BE2C (cell line): ENCODE results near the gene PKN3.

ENCODE experiments used
- DNase-seq: peaks from one replicate; pipeline ENCODE4 v3.0.0-alpha.2; 2020
- H3K27me3 ChIP-seq: fragments of 250-450 bp; sonication (Bioruptor Pico); 2 replicates; pipeline ENCODE4 v1.5.1; 2020; ENCODE audit warnings: mild to moderate bottlenecking
- H3K36me3 ChIP-seq: fragments of 250-450 bp; sonication (Bioruptor Pico); 2 replicates; pipeline ENCODE4 v1.5.1; 2020; ENCODE audit warnings: mild to moderate bottlenecking
- H3K4me1 ChIP-seq: fragments of 250-450 bp; sonication (Bioruptor Pico); 2 replicates; pipeline ENCODE4 v1.5.1; 2020
- H3K4me3 ChIP-seq: 2 replicates; pipeline ENCODE4 v1.5.1; 2011; ENCODE audit warnings: low read depth, low read length
- H3K9me3 ChIP-seq: fragments of 250-450 bp; sonication (Bioruptor Pico); 2 replicates; pipeline ENCODE4 v1.5.1; 2020
- CTCF ChIP-seq: IDR thresholded peaks from 2 replicates; pipeline ENCODE4 v1.5.1; 2012; ENCODE audit warnings: mild to moderate bottlenecking, low read depth, low read length

PKN3 gene

GRCh38 chr9:128729302-128729701 is 27.0 kb downstream of the PKN3 start:
- H3K4me3 ChIP-seq, result no peak overlapping the region
- TF ChIP-seq CTCF, result no peak
- H3K4me1 ChIP-seq, result no peaks in the 10 kb centered on the region

GRCh38 chr9:128729766-128730517 is 27.6 kb downstream of the PKN3 start:
- Histone ChIP-seq H3K4me1 (peaks cover under 1% of the 10 kb centered on the region; the same call in 1 of the 2 replicates), H3K27me3 (no peaks in the 10 kb centered on the region), H3K9me3 (no peaks in the 10 kb centered on the region), H3K4me3 (no peak overlapping the region), H3K36me3 (no peaks in the 10 kb centered on the region)
- no peak for DNase-seq
- no peak for TF ChIP-seq CTCF

More at GRCh38 chr9:128729302-128729701, 27.0 kb downstream of the PKN3 start:
- no peaks in the 10 kb centered on the region for H3K27me3 ChIP-seq
- no peaks in the 10 kb centered on the region for H3K36me3 ChIP-seq
- no peaks in the 10 kb centered on the region for H3K9me3 ChIP-seq
- DNase-seq, result no peak

- DNase-seq, result no peak
- no peaks in the 10 kb centered on the region for H3K36me3 ChIP-seq
- H3K4me1 ChIP-seq, result peaks cover 6% of the 10 kb centered on the region
- no peaks in the 10 kb centered on the region for H3K27me3 ChIP-seq
- TF ChIP-seq CTCF, result no peak
- no peaks in the 10 kb centered on the region for H3K9me3 ChIP-seq
- H3K4me3 ChIP-seq, result no peak overlapping the region
These were observed 28.8 kb downstream of the PKN3 start for GRCh38 chr9:128731093-128731492.

GRCh38 chr9:128731691-128732090 is 29.4 kb downstream of the PKN3 start:
- Histone ChIP-seq H3K4me1 (peaks cover 6% of the 10 kb centered on the region), H3K27me3 (no peaks in the 10 kb centered on the region), H3K4me3 (no peak overlapping the region), H3K9me3 (no peaks in the 10 kb centered on the region), H3K36me3 (no peaks in the 10 kb centered on the region)
- TF ChIP-seq CTCF, result no peak
- DNase-seq, result no peak

- peaks cover 6% of the 10 kb centered on the region for H3K4me1 ChIP-seq
- no peak for DNase-seq
- no peak for TF ChIP-seq CTCF
- no peak overlapping the region for H3K4me3 ChIP-seq
- H3K27me3 ChIP-seq, result no peaks in the 10 kb centered on the region
- H3K36me3 ChIP-seq, result no peaks in the 10 kb centered on the region
- no peaks in the 10 kb centered on the region for H3K9me3 ChIP-seq
These were observed 30.3 kb downstream of the PKN3 start for GRCh38 chr9:128732576-128732975.

- peaks cover 6% of the 10 kb centered on the region for H3K4me1 ChIP-seq
- H3K4me3 ChIP-seq, result peak overlapping the region; percentile 26; the same call in 1 of the 2 replicates
- TF ChIP-seq CTCF, result peak; percentile 96
- no peaks in the 10 kb centered on the region for H3K36me3 ChIP-seq
- H3K9me3 ChIP-seq, result no peaks in the 10 kb centered on the region
- DNase-seq, result peak; percentile 92
- no peaks in the 10 kb centered on the region for H3K27me3 ChIP-seq
These were observed 31.0 kb downstream of the PKN3 start for GRCh38 chr9:128733256-128733655.
